H9 (cell line): ENCODE data around the gene ISG20. TPM values are rescaled to one million over a fixed set of nuclear protein-coding genes. Genes with fewer than 3 reads are reported as not detected.

ENCODE experiments used
- DNase-seq: peaks from one replicate; pipeline ENCODE4 v3.0.0-alpha.2; 2017
- H2AFZ ChIP-seq: one replicate; pipeline ENCODE4 v1.6.1; 2013; ENCODE audit warnings: mild to moderate bottlenecking, low read length, control low read depth, moderate library complexity
- H2AK5ac ChIP-seq: 2 replicates; pipeline ENCODE4 v1.6.1; 2013; ENCODE audit warnings: low read length, control low read depth, mixed read lengths; ENCODE audit not compliant: insufficient read length
- H2BK120ac ChIP-seq: one replicate; pipeline ENCODE4 v1.6.1; 2013; ENCODE audit warnings: low read depth, mild to moderate bottlenecking, low read length, control low read depth, inconsistent platforms; ENCODE audit not compliant: poor library complexity, severe bottlenecking
- H2BK12ac ChIP-seq: 2 replicates; pipeline ENCODE4 v1.6.1; 2013; ENCODE audit warnings: low read length, control low read depth, mixed read lengths, low read depth; ENCODE audit not compliant: insufficient read length
- H2BK15ac ChIP-seq: 2 replicates; pipeline ENCODE4 v1.6.1; 2013; ENCODE audit warnings: low read depth, low read length, control low read depth
- H2BK20ac ChIP-seq: one replicate; pipeline ENCODE4 v1.6.1; 2013; ENCODE audit warnings: low read depth, mild to moderate bottlenecking, low read length, control low read depth, inconsistent platforms; ENCODE audit not compliant: poor library complexity, severe bottlenecking
- H2BK5ac ChIP-seq: 2 replicates; pipeline ENCODE4 v1.6.1; 2013; ENCODE audit warnings: low read length, control low read depth, mixed read lengths; ENCODE audit not compliant: insufficient read length
- H3K14ac ChIP-seq: 2 replicates; pipeline ENCODE4 v1.6.1; 2013; ENCODE audit warnings: low read length, control low read depth; ENCODE audit not compliant: insufficient read depth
- H3K18ac ChIP-seq: 2 replicates; pipeline ENCODE4 v1.6.1; 2013; ENCODE audit warnings: low read depth, mild to moderate bottlenecking, mixed read lengths, low read length, control low read depth; ENCODE audit not compliant: insufficient read length
- H3K23ac ChIP-seq: 2 replicates; pipeline ENCODE4 v1.6.1; 2013; ENCODE audit warnings: low read length, control low read depth, mixed read lengths, low read depth; ENCODE audit not compliant: insufficient read length
- H3K23me2 ChIP-seq: 2 replicates; pipeline ENCODE4 v1.6.1; 2013; ENCODE audit warnings: low read depth, mild to moderate bottlenecking, mixed read lengths, low read length, control low read depth; ENCODE audit not compliant: insufficient read length, poor library complexity, severe bottlenecking
- H3K27ac ChIP-seq: 2 replicates; pipeline ENCODE4 v1.5.1; 2013; ENCODE audit warnings: low read length, control low read depth, mixed read lengths, low read depth; ENCODE audit not compliant: insufficient read length
- H3K27me3 ChIP-seq: 2 replicates; pipeline ENCODE4 v1.6.1; 2013; ENCODE audit warnings: low read length, control low read depth, inconsistent platforms; ENCODE audit not compliant: insufficient read depth
- H3K4ac ChIP-seq: 2 replicates; pipeline ENCODE4 v1.6.1; 2013; ENCODE audit warnings: low read depth, mild to moderate bottlenecking, control low read depth, inconsistent platforms, low read length, moderate library complexity
- H3K4me1 ChIP-seq: 2 replicates; pipeline ENCODE4 v1.6.1; 2013; ENCODE audit warnings: low read length, control low read depth, inconsistent platforms; ENCODE audit not compliant: insufficient read depth
- H3K4me2 ChIP-seq: 2 replicates; pipeline ENCODE4 v1.6.1; 2013; ENCODE audit warnings: low read length, control low read depth, mixed read lengths; ENCODE audit not compliant: insufficient read length, insufficient read depth
- H3K56ac ChIP-seq: 2 replicates; pipeline ENCODE4 v1.6.1; 2013; ENCODE audit warnings: low read depth, mild to moderate bottlenecking, mixed read lengths, low read length, control low read depth; ENCODE audit not compliant: insufficient read length
- H3K79me1 ChIP-seq: 2 replicates; pipeline ENCODE4 v1.6.1; 2013; ENCODE audit warnings: low read depth, mild to moderate bottlenecking, moderate library complexity, low read length, control low read depth, inconsistent platforms; ENCODE audit not compliant: insufficient read depth, poor library complexity, severe bottlenecking
- H3K79me2 ChIP-seq: 2 replicates; pipeline ENCODE4 v1.6.1; 2013; ENCODE audit warnings: low read length, control low read depth, inconsistent platforms; ENCODE audit not compliant: insufficient read depth
- H3K9ac ChIP-seq: 2 replicates; pipeline ENCODE4 v1.6.1; 2013; ENCODE audit warnings: low read length, control low read depth, mixed read lengths; ENCODE audit not compliant: insufficient read length; ENCODE audit errors: extremely low read depth
- H3K9me3 ChIP-seq: one replicate; pipeline ENCODE4 v1.6.1; 2013; ENCODE audit warnings: low read depth, low read length, inconsistent platforms; ENCODE audit not compliant: control insufficient read depth
- H3T11ph ChIP-seq: one replicate; pipeline ENCODE4 v1.6.1; 2013; ENCODE audit warnings: mild to moderate bottlenecking, low read length, control low read depth, inconsistent platforms
- H4K20me1 ChIP-seq: one replicate; pipeline ENCODE4 v1.6.1; 2013; ENCODE audit not compliant: control insufficient read depth, insufficient read length, insufficient read depth
- H4K5ac ChIP-seq: 2 replicates; pipeline ENCODE4 v1.6.1; 2013; ENCODE audit warnings: low read depth, mild to moderate bottlenecking, mixed read lengths, low read length, control low read depth; ENCODE audit not compliant: insufficient read length
- H4K8ac ChIP-seq: replicated peaks from 2 replicates; pipeline ENCODE4 v1.6.1; 2013; ENCODE audit warnings: low read length, control low read depth, mixed read lengths, low read depth; ENCODE audit not compliant: insufficient read length
- H4K91ac ChIP-seq: 2 replicates; pipeline ENCODE4 v1.6.1; 2013; ENCODE audit warnings: low read depth, mild to moderate bottlenecking, moderate library complexity, mixed read lengths, low read length, control low read depth; ENCODE audit not compliant: insufficient read length
- H3K27ac Mint-ChIP-seq, 3 experiments: 2 replicates in 2 of 3; 3 replicates in 1 of 3; pipeline ENCODE4 v1.8.0; 2020 to 2021; ENCODE audit warnings: mixed read lengths in 3 of 3, mild to moderate bottlenecking in 1 of 3, moderate library complexity in 1 of 3
- H3K27me3 Mint-ChIP-seq: 2 replicates; pipeline ENCODE4 v1.8.0; 2021; ENCODE audit warnings: low read depth, mild to moderate bottlenecking, moderate library complexity, mixed read lengths
- H3K36me3 Mint-ChIP-seq, 3 experiments: 2 replicates in 2 of 3; 3 replicates in 1 of 3; pipeline ENCODE4 v1.8.0; 2020 to 2021; ENCODE audit warnings: low read depth in 3 of 3, mixed read lengths in 3 of 3; ENCODE audit not compliant: insufficient read depth in 1 of 3
- H3K4me1 Mint-ChIP-seq, 2 experiments: 2 replicates each; pipeline ENCODE4 v1.8.0; 2020; ENCODE audit warnings: mixed read lengths in 2 of 2
- H3K4me3 Mint-ChIP-seq, 2 experiments: 2 replicates in 1 of 2; 3 replicates in 1 of 2; pipeline ENCODE4 v1.8.0; 2020 to 2021; ENCODE audit warnings: mild to moderate bottlenecking in 2 of 2, mixed read lengths in 2 of 2, moderate library complexity in 1 of 2
- H3K9me3 Mint-ChIP-seq, 2 experiments: 2 replicates in 1 of 2; 3 replicates in 1 of 2; pipeline ENCODE4 v1.8.0; 2020; ENCODE audit warnings: mild to moderate bottlenecking in 2 of 2, mixed read lengths in 2 of 2, moderate library complexity in 1 of 2
- WGBS: extraction: QIAGEN DNeasy Blood & Tissue Kit; methylation state at CpG from one replicate; pipeline ENCODE4 v1.1.7; 2013; ENCODE audit warnings: missing lambda C conversion rate, low lambda C conversion rate, mixed read lengths; ENCODE audit not compliant: insufficient read length; ENCODE audit errors: extremely low coverage; 5-methylcytosine and 5-hydroxymethylcytosine counted together
- total RNA-seq: library from RNA; stranded (reverse); gene quantifications from 2 replicates; pipeline ENCODE4 v1.2.1, GENCODE V29; 2021
- TF ChIP-seq, protein P1 (sequence below): fragments of 200-600 bp; sonication (generic); conservative IDR thresholded peaks from 3 replicates; pipeline ENCODE4 v1.8.0; 2021; ENCODE audit warnings: antibody characterized with exemption, mild to moderate bottlenecking

ISG20 gene
- total RNA-seq, 1 experiment from 2014 or later, result 7.4 TPM

DNA sequence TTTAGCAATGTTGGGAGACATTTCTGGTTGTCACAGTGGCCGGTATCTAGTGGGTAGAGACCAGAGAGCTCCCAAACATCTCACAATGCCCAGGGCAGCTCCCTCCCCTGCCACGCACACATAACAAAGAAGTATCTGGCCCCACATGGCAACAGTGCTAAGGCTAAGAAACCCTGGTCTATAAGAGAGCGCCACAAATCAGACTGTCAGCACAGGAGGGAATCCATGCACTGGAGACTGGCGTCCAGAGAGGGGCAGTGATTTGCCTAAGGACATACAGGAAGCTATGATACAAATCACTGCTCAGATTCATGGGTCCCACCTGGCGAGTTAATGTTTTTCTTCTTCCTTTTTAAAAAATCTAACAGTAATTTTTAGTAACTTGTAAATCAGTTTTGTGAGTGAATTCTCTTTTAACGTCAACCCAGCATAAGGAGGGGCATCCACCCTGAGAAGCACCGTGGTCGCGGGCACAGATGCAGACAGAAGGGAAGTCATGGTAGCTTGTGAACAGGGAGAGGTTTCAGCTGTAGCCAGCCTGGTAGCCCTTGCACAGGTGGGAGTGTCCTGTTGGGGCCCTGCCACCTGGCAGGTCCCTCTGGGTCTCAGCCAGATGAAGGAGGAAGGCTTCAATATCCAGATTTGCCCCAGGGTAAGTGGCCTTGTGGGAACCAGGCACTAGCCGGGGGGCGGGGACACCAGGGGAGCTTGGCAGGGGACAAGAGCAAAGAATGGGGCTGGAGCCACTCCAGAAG, 8.7 kb downstream of the ISG20 start:
- Histone ChIP-seq H3K9ac (no peak overlapping the region), H3T11ph (no peak overlapping the region), H2BK120ac (no peak overlapping the region), H3K4me2 (no peak overlapping the region), H3K27me3 (no peaks in the 10 kb centered on the region), H3K4ac (no peak overlapping the region), H3K56ac (no peak overlapping the region), H2BK12ac (no peak overlapping the region), H3K4me1 (no peaks in the 10 kb centered on the region; the same call in 1 of the 2 replicates), H3K79me1 (no peaks in the 10 kb centered on the region), H3K9me3 (no peaks in the 10 kb centered on the region), H4K91ac (no peak overlapping the region), H3K79me2 (no peaks in the 10 kb centered on the region), H2BK20ac (no peak overlapping the region), H4K8ac (no peak overlapping the region), H2BK15ac (no peak overlapping the region), H3K23ac (no peak overlapping the region), H4K5ac (no peak overlapping the region), H3K14ac (no peak overlapping the region), H3K23me2 (no peaks in the 10 kb centered on the region), H3K27ac (no peak overlapping the region), H4K20me1 (no peaks in the 10 kb centered on the region), H2BK5ac (no peak overlapping the region), H2AFZ (no peak overlapping the region), H3K18ac (no peak overlapping the region), H2AK5ac (no peak overlapping the region)
- Mint-ChIP-seq H3K36me3 (no peaks in the 10 kb centered on the region), H3K9me3 (no peaks in the 10 kb centered on the region), H3K27ac (peak overlapping the region in 1 of 3 experiments; percentile 42; a peak in 2 of 7 replicates), H3K4me1 (peaks cover 17 to 19% of the 10 kb centered on the region in 2 experiments), H3K4me3 (no peak overlapping the region), H3K27me3 (no peaks in the 10 kb centered on the region; the same call in none of the 2 replicates)
- WGBS, result no CpG with 5 or more reads among the region's 11 CpGs
- DNase-seq, result peak; percentile 22
- TF ChIP-seq, protein P1, sequence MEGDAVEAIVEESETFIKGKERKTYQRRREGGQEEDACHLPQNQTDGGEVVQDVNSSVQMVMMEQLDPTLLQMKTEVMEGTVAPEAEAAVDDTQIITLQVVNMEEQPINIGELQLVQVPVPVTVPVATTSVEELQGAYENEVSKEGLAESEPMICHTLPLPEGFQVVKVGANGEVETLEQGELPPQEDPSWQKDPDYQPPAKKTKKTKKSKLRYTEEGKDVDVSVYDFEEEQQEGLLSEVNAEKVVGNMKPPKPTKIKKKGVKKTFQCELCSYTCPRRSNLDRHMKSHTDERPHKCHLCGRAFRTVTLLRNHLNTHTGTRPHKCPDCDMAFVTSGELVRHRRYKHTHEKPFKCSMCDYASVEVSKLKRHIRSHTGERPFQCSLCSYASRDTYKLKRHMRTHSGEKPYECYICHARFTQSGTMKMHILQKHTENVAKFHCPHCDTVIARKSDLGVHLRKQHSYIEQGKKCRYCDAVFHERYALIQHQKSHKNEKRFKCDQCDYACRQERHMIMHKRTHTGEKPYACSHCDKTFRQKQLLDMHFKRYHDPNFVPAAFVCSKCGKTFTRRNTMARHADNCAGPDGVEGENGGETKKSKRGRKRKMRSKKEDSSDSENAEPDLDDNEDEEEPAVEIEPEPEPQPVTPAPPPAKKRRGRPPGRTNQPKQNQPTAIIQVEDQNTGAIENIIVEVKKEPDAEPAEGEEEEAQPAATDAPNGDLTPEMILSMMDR, result no peak
